Astrocyte (in vitro differentiated cells and primary cell): ENCODE data around the gene CRADD. TPM values are rescaled to one million over a fixed set of nuclear protein-coding genes. Genes with fewer than 3 reads are reported as not detected.

Source experiments
- DNase-seq: peaks from one replicate; pipeline ENCODE4 v3.0.0-alpha.2; 2010; ENCODE audit warnings: low read depth
- FAIRE-seq: peaks from 2 replicates; lab custom pipeline; 2011; peaks lifted over from hg19 to GRCh38; lab: Jason Lieb, UNC
- H2AFZ ChIP-seq: 2 replicates; pipeline ENCODE4 v1.6.0; 2012; ENCODE audit warnings: low read depth, low read length, inconsistent platforms
- H3K27ac ChIP-seq: 2 replicates; pipeline ENCODE4 v1.5.1; 2011; ENCODE audit warnings: low read depth, low read length, inconsistent platforms
- H3K27me3 ChIP-seq: 2 replicates; pipeline ENCODE4 v1.6.0; 2011; ENCODE audit warnings: low read length, inconsistent platforms; ENCODE audit not compliant: insufficient read depth
- H3K36me3 ChIP-seq: 2 replicates; pipeline ENCODE4 v1.5.1; 2011; ENCODE audit warnings: low read length, inconsistent platforms; ENCODE audit not compliant: insufficient read depth
- H3K4me1 ChIP-seq: 2 replicates; pipeline ENCODE4 v1.5.1; 2011; ENCODE audit warnings: low read length, inconsistent platforms; ENCODE audit not compliant: insufficient read depth
- H3K4me2 ChIP-seq: 2 replicates; pipeline ENCODE4 v1.6.0; 2012; ENCODE audit warnings: low read length, inconsistent platforms
- H3K4me3 ChIP-seq: 2 replicates; pipeline ENCODE4 v1.5.1; 2011; ENCODE audit warnings: low read depth, mild to moderate bottlenecking, low read length, inconsistent platforms; ENCODE audit not compliant: insufficient read depth
- H3K79me2 ChIP-seq: 2 replicates; pipeline ENCODE4 v1.6.0; 2012; ENCODE audit warnings: mild to moderate bottlenecking, low read length, inconsistent platforms; ENCODE audit not compliant: insufficient read depth
- H3K9ac ChIP-seq: 2 replicates; pipeline ENCODE4 v1.6.0; 2012; ENCODE audit warnings: mild to moderate bottlenecking, low read length, inconsistent platforms
- H3K9me3 ChIP-seq: 2 replicates; pipeline ENCODE4 v1.5.1; 2012; ENCODE audit warnings: low read depth, mild to moderate bottlenecking, low read length, inconsistent platforms; ENCODE audit not compliant: insufficient read depth
- H4K20me1 ChIP-seq: 2 replicates; pipeline ENCODE4 v1.6.0; 2012; ENCODE audit warnings: low read length, inconsistent platforms; ENCODE audit not compliant: insufficient read depth
- H3K27ac Mint-ChIP-seq: one replicate; pipeline ENCODE4 v1.8.0; 2021; ENCODE audit warnings: mild to moderate bottlenecking, mixed read lengths; ENCODE audit not compliant: unreplicated experiment
- H3K27me3 Mint-ChIP-seq: one replicate; pipeline ENCODE4 v1.8.0; 2021; ENCODE audit warnings: low read depth, mixed read lengths; ENCODE audit not compliant: unreplicated experiment
- H3K36me3 Mint-ChIP-seq: one replicate; pipeline ENCODE4 v1.8.0; 2021; ENCODE audit warnings: low read depth, mixed read lengths; ENCODE audit not compliant: unreplicated experiment
- H3K4me1 Mint-ChIP-seq: one replicate; pipeline ENCODE4 v1.8.0; 2021; ENCODE audit warnings: low read depth, mixed read lengths; ENCODE audit not compliant: unreplicated experiment
- H3K4me3 Mint-ChIP-seq: one replicate; pipeline ENCODE4 v1.8.0; 2021; ENCODE audit warnings: mild to moderate bottlenecking, moderate library complexity, mixed read lengths; ENCODE audit not compliant: unreplicated experiment
- H3K9me3 Mint-ChIP-seq: one replicate; pipeline ENCODE4 v1.8.0; 2021; ENCODE audit warnings: mild to moderate bottlenecking, mixed read lengths; ENCODE audit not compliant: unreplicated experiment
- CTCF ChIP-seq: IDR thresholded peaks from 2 replicates; pipeline ENCODE4 v1.5.1; 2011; ENCODE audit warnings: low read depth, mild to moderate bottlenecking, inconsistent platforms, low read length, moderate library complexity; ENCODE audit not compliant: insufficient read depth
- EZH2 ChIP-seq: IDR thresholded peaks from 2 replicates; pipeline ENCODE4 v1.6.1; 2012; ENCODE audit warnings: mild to moderate bottlenecking, low read length, inconsistent platforms; ENCODE audit not compliant: insufficient read depth
- total RNA-seq: library from RNA; stranded (reverse); gene quantifications from 2 replicates; pipeline ENCODE4 v1.2.1, GENCODE V29; 2021

Gene CRADD
- total RNA-seq, 1 donor from 2014 or later = 8.8 TPM

- H3K79me2 ChIP-seq = no peaks in the 10 kb centered on the region
- no peaks in the 10 kb centered on the region for H3K27me3 Mint-ChIP-seq
- H3K9ac ChIP-seq = no peak overlapping the region
- DNase-seq (no peak), FAIRE-seq (no peak)
- TF ChIP-seq EZH2 (no peak), CTCF (no peak)
- no peaks in the 10 kb centered on the region for H4K20me1 ChIP-seq
- H3K4me1 ChIP-seq = no peaks in the 10 kb centered on the region
- no peaks in the 10 kb centered on the region for H3K36me3 Mint-ChIP-seq
- H3K4me1 Mint-ChIP-seq = peaks cover 15% of the 10 kb centered on the region
- no peak overlapping the region for H2AFZ ChIP-seq
- H3K27ac Mint-ChIP-seq = no peak overlapping the region
- H3K4me2 ChIP-seq = no peak overlapping the region
- H3K9me3 ChIP-seq = no peaks in the 10 kb centered on the region
- H3K9me3 Mint-ChIP-seq = no peaks in the 10 kb centered on the region
- no peak overlapping the region for H3K4me3 Mint-ChIP-seq
- H3K27me3 ChIP-seq = no peaks in the 10 kb centered on the region
- no peaks in the 10 kb centered on the region for H3K36me3 ChIP-seq
- H3K27ac ChIP-seq = no peak overlapping the region
- no peak overlapping the region for H3K4me3 ChIP-seq
These were observed 34.4 kb upstream of the CRADD start for GRCh38 chr12:93642751-93643150.

GRCh38 chr12:93645702-93646101, 31.5 kb upstream of the CRADD start:
- Histone ChIP-seq H3K4me3 (no peak overlapping the region), H3K36me3 (no peaks in the 10 kb centered on the region), H3K9ac (no peak overlapping the region), H3K4me1 (no peaks in the 10 kb centered on the region), H3K27me3 (no peaks in the 10 kb centered on the region), H3K79me2 (no peaks in the 10 kb centered on the region), H4K20me1 (no peaks in the 10 kb centered on the region), H3K27ac (no peak overlapping the region), H3K4me2 (no peak overlapping the region), H3K9me3 (no peaks in the 10 kb centered on the region), H2AFZ (no peak overlapping the region)
- TF ChIP-seq EZH2 = no peak
- TF ChIP-seq CTCF = no peak
- no peak overlapping the region for H3K27ac Mint-ChIP-seq
- H3K4me1 Mint-ChIP-seq = peaks cover 4% of the 10 kb centered on the region
- no peaks in the 10 kb centered on the region for H3K27me3 Mint-ChIP-seq
- FAIRE-seq (no peak), DNase-seq (peak; percentile 57)
- no peaks in the 10 kb centered on the region for H3K36me3 Mint-ChIP-seq
- no peak overlapping the region for H3K4me3 Mint-ChIP-seq
- H3K9me3 Mint-ChIP-seq = no peaks in the 10 kb centered on the region

GRCh38 chr12:93650626-93651025, 26.5 kb upstream of the CRADD start:
- H3K27me3 Mint-ChIP-seq = no peaks in the 10 kb centered on the region
- Histone ChIP-seq H2AFZ (no peak overlapping the region), H3K9ac (no peak overlapping the region), H4K20me1 (no peaks in the 10 kb centered on the region), H3K4me3 (no peak overlapping the region), H3K9me3 (no peaks in the 10 kb centered on the region), H3K36me3 (no peaks in the 10 kb centered on the region), H3K27me3 (no peaks in the 10 kb centered on the region), H3K79me2 (no peaks in the 10 kb centered on the region), H3K4me1 (no peaks in the 10 kb centered on the region), H3K27ac (no peak overlapping the region), H3K4me2 (no peak overlapping the region)
- H3K27ac Mint-ChIP-seq = no peak overlapping the region
- no peak for FAIRE-seq
- peaks cover 2% of the 10 kb centered on the region for H3K4me1 Mint-ChIP-seq
- no peaks in the 10 kb centered on the region for H3K36me3 Mint-ChIP-seq
- no peaks in the 10 kb centered on the region for H3K9me3 Mint-ChIP-seq
- DNase-seq = no peak
- no peak overlapping the region for H3K4me3 Mint-ChIP-seq
- TF ChIP-seq CTCF = no peak
